Lung microvascular endothelial cell (primary cell): ENCODE measurements around the gene JUP. TPM values are rescaled to one million over a fixed set of nuclear protein-coding genes. Genes with fewer than 3 reads are reported as not detected.
A peak's percentile ranks its signal among the peaks of the same experiment; 100 is the strongest.

Source experiments
- DNase-seq, 2 donors: peaks; one replicate each; pipeline versions ENCODE4 v3.0.0 to v3.0.0-alpha.2; 2010; ENCODE audit warnings: low read depth in 2 of 2
- total RNA-seq: library from RNA; depleted of rRNA; stranded (reverse); fragments of >200 nt; gene quantifications from 2 replicates; pipeline ENCODE4 v1.2.1, GENCODE V29; 2014

JUP gene
- total RNA-seq, 1 donor from 2014 or later, result 333 TPM

- DNase-seq, result no peak
Measured at GRCh38 chr17:41724476-41725050, 61.9 kb downstream of the JUP start.

DNA sequence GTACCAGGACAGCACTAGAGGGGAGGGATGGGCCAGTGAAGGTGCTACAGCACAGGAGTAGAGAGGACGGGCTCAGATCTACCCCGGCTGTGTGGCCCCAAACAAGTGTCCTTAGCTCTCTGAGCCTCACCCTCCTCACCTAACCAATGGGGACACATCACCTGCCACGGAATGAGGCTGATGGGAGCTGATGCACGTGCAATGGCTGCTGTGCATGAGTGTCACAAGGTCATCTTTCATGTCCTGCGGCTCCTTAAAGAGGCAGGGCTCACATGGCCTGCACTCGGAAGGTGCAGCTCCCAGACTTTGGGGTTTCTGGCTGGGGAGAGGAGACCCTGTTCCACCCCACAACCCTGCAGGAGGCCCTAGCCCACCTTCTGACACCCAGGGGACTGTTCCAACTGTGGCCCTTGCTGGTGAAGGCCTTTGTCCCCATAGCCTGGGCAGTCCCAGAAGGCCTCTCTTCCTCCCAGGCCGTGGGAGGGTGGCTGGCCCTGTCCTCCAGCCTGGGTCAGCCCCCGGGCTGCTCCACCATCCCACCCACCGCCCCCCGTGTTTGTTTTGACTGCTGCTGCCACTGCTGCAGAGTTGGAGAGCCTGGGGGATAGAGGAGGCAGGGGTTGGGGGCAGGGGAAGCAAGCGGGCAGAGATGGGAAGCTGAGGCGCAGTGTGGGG is 62.6 kb downstream of the JUP start:
- DNase-seq, result no peak

DNA sequence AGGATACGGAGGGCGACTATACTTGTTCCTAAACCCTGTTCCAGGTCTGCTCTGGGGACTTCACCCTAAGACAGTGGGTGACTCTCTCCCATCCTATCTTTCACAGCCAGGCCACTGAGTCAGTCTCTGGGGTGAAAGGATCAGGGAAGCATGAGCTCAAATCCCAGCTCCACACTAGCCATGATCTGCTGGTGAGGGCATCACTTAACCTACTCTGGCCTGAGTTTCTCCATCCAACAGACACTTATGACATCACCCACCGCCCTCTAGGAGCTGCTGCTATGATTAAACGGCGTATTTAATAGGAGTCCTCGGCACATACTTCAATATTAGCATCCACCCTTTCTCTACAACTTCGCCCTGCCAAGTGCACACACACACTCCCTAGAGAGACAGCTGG is 64.3 kb downstream of the JUP start:
- no peak for DNase-seq

DNA sequence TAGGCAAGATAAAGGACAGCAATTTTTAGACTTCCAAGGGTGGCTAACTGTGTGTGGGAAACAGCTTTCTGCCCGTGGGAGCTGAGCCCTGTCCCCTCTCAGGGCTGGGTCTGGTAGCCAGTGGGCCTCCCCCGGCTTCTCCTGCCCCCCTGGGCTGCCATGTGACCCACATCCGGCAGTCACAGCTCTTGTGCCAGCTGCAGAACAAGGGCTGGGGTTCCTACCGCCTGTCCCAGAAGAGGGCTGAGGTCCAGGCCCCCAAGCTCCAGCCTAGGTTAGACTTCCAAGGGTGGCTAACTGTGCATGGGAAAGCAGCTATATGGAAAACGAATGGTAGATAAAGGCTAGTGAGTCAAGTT is 68.2 kb downstream of the JUP start:
- DNase-seq, result no peak

GRCh38 chr17:41717408-41718286 is 68.9 kb downstream of the JUP start:
- no peak for DNase-seq

DNA sequence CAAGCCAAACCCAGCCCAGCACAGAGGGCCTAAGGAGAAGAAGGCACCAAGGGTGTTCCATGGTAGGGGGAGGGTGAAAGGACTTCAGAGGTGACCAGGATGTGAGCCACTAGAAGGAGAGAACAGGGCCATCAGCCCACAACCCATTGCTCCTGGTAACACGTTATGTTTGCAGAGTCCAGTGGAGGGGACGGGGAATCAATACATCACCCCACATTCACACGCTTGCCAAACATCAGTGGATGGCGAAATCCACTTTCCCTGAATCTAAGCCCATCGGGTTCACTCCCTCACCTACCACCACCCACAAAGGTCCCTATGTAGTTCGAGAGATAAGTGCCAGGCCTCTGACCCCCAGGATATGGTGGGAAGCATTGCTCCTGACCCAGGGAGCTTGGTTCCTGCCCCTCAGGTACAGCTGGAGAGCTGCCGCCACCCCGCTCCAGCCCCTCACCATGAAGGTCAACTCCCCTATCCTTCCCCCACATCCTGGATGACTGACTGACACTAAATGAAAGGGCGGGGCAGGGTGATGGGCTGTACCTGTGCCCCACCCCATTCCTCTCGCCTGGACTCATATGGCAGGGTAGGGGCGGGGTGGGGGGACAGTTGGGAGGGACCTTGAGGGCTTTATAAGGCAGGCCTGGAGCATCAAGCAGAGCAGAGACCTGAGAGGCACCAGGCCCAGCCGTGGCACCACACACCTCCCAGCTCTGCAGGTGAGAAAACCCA is 74.7 kb downstream of the JUP start, which contains the start of gene GAST:
TSS of gene GAST (plus strand) at position 663 of the 732 bp plus-strand sequence. CDS start 3,106 bp downstream, outside the sequence.
- no peak for DNase-seq

DNA sequence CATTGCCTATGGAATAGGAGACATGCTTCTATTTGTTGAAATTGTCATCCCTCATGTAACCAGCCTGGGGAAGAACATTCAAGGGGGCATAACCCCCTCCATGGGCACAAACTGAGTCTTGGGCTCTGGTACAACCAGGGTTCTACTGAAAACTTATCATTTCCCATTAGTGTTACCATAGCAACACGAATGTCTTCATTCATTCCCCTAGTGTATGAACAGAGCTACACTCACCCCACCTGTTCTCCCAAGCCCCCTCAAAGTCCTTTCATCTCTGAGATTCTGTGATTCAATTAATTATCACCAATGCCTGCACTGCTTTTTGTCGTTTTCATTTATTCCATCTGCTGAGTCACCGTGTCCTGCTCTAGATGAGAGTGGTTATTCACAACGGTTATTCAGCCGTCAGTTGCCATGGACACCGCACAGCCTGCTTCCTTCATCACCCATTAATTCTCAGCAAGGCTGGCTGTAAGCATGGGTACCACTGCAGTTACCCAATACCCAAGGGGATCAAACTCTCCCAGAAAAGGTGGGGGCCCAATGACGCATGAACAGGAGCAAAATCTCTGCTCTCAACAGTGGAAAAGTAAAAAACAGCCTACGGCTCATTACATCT is 75.9 kb downstream of the JUP start:
- DNase-seq, result peak; percentile 59 to 84

DNA sequence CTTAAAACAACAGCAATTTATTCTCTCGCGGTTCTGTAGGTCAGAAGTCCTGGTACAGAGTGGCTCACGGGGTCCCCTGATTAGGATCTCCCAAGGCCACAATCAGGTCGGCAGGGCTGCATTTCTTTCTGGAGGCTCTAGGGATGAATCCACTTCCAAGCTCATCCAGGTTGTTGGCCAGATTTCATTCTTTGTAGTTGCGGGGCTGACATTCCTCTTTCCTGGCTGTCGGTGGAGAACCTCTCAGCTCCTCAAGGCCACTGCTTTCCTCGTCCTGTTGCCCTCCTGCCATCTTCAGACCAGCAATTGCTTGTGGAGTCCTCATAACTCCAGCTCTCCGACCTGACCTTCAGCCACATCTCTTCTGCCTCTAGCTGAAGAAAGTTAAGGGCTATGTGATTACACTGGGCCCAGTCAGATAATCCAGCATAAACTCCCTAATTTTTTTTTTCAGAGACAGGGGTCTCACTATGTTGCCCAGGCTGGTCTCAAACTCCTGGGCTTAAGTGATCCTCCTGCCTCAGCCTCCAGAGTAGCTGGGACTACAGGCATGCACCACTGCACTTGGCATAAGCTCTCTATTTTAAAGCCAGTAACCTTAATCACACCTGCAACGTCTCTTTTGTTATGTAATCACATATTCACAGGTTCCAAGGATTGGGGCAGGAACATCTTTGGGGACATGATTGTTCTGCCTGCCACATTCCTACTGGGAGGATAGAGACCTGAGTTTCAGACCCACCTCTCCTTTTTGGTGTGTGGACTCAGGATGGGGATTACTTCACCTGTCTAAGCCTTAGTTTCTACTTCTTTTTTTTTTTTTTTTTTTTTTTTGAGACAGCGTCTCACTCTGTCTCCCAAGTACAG is 78.5 kb downstream of the JUP start:
- no peak for DNase-seq

DNA sequence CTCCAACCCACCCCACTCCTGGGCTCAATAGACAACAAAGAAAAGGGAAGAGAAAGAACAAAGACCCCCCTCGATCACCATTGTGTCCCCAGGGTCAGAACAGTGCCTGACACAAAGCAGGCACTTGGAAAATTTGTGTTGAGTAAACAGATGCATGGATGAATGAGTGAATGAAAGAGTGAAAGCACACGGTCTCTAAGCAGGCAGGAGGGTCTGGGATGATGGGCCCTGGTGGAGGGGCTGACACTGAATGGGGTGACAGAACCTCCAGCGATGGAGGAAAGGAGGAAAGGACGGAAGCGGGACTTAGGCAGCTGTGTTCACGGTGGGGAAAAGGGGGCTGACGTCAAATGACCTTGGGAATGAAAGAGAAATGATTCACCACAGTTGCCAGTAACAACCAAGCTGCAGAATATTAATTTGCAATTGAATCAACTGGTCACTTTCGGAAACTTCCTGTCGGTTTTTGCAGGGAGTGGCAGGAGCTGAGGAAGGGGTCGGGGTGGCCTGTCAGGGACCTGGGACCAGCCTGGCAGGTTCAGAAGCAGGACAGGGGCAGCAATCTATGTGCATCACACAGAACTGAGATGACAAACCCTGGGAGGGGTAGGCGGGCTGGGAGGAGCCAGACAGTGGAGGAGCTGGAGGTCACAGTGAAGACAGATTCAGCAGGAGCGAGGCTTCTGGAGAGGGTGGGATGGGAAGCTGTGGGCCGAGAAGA is 81.1 kb downstream of the JUP start:
- peak in 1 of 2 donors; percentile 66 for DNase-seq

Other genes with a start within 250 kb of the JUP start
- gene KRT9, start 214.7 kb downstream of the JUP start, total RNA-seq, result not detected in 2 replicates
- not detected in 2 replicates for gene KRT14, start 199.8 kb downstream of the JUP start, total RNA-seq
- not detected in 2 replicates for gene KRT16, start 173.9 kb downstream of the JUP start, total RNA-seq
- 0.22 TPM in 1 of 2 replicates, not detected in the other for gene KRT17, start 162.1 kb downstream of the JUP start, total RNA-seq
- 41.2 and 82.5 TPM in 2 replicates for gene EIF1, start 97.8 kb downstream of the JUP start, total RNA-seq
- not detected in 2 replicates for gene GAST, start 74.4 kb downstream of the JUP start, total RNA-seq
- under 0.01 and 0.20 TPM in 2 replicates for gene HAP1, start 52.1 kb downstream of the JUP start, total RNA-seq
- gene P3H4, start 25.2 kb upstream of the JUP start, total RNA-seq, result 41.8 and 51.2 TPM in 2 replicates
- 95.7 and 106 TPM in 2 replicates for gene FKBP10, start 26.3 kb upstream of the JUP start, total RNA-seq
- gene NT5C3B, start 49.5 kb upstream of the JUP start, total RNA-seq, result 64.7 and 74.5 TPM in 2 replicates
- gene KLHL10, start 51.1 kb upstream of the JUP start, total RNA-seq, result not detected in 2 replicates
- 18.1 and 26.6 TPM in 2 replicates for gene KLHL11, start 78.7 kb upstream of the JUP start, total RNA-seq
- gene ACLY, start 132.2 kb upstream of the JUP start, total RNA-seq, result 167 and 203 TPM in 2 replicates
- gene ODAD4, start 143.9 kb upstream of the JUP start, total RNA-seq, result under 0.01 TPM in 2 replicates
- gene CNP, start 180.1 kb upstream of the JUP start, total RNA-seq, result 38.8 and 45.6 TPM in 2 replicates
- 56.0 and 60.1 TPM in 2 replicates for gene DNAJC7, start 230.7 kb upstream of the JUP start, total RNA-seq
- 30.1 and 38.1 TPM in 2 replicates for gene NKIRAS2, start 233.4 kb upstream of the JUP start, total RNA-seq